HUES6 (cell line): ENCODE results near the gene JAM3.

Source experiments
- H3K27ac ChIP-seq: 2 replicates; pipeline ENCODE4 v1.7.0; 2013; ENCODE audit warnings: low read depth, mild to moderate bottlenecking, low read length, inconsistent platforms
- H3K27me3 ChIP-seq: 2 replicates; pipeline ENCODE4 v1.6.1; 2013; ENCODE audit warnings: low read length; ENCODE audit not compliant: control insufficient read depth, insufficient read depth
- H3K36me3 ChIP-seq: 2 replicates; pipeline ENCODE4 v1.6.1; 2013; ENCODE audit warnings: low read length; ENCODE audit not compliant: control insufficient read depth, insufficient read depth
- H3K4me1 ChIP-seq: 2 replicates; pipeline ENCODE4 v1.6.1; 2013; ENCODE audit warnings: low read length; ENCODE audit not compliant: control insufficient read depth, insufficient read depth
- H3K4me3 ChIP-seq: 2 replicates; pipeline ENCODE4 v1.5.1; 2013; ENCODE audit warnings: low read depth, low read length
- H3K9ac ChIP-seq: one replicate; pipeline ENCODE4 v1.6.1; 2013; ENCODE audit warnings: mild to moderate bottlenecking, low read length
- H3K9me3 ChIP-seq: 2 replicates; pipeline ENCODE4 v1.6.1; 2013; ENCODE audit warnings: low read depth, low read length; ENCODE audit not compliant: control insufficient read depth, insufficient read depth

JAM3 gene

DNA sequence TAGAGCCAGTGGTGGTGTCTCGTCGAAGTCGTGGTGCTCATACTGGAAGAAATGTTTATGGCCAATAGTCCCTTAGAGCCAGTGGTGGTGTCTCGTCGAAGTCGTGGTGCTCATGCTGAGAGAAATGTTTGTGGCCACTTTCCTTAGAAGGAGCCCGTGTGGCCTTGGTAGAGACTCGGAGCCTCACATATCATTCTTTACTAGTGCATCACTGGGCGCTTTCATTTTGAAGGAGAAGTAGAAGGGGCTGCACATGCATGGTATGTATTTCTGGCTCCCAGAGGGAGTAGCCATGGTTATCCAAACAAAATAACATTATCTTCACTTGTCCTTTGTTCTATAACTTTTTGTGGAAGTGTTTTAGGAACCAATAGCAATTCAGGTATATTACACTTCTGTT lies 69.5 kb downstream of the JAM3 start:
- H3K27ac ChIP-seq, result no peak overlapping the region
- H3K36me3 ChIP-seq, result peaks cover 29% of the 10 kb centered on the region
- peaks cover 26% of the 10 kb centered on the region for H3K9me3 ChIP-seq
- H3K27me3 ChIP-seq, result no peaks in the 10 kb centered on the region
- H3K9ac ChIP-seq, result no peak overlapping the region
- no peaks in the 10 kb centered on the region for H3K4me1 ChIP-seq
- no peak overlapping the region for H3K4me3 ChIP-seq

DNA sequence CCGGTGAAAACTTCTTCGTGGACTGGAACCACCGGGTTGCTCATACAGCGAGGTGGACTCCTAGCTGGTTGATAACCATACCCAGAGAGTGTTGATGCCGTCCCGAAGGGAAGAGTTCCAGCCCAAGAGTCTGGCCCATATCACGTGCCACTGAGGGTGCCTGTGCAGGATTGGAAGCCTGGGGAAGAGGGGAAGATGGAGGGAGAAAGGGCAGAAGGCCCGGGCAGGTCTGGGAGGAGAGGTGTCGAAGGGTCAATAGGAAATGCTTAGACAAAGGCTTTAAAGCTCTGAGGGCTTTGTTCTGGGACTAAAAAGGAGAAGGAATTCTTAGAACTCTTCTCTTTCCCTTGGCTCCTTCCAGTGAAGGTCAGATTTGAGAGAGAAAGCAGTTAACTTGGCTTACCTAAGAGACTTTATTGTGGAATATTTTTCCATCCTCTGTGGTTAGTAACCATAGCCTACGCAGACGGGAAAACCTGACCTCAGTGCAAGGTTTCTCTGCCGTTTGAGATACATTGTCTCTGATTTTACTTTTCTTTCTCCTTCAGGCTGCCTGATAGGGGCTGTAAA lies 70.5 kb downstream of the JAM3 start:
- Histone ChIP-seq H3K36me3 (peaks cover 39% of the 10 kb centered on the region), H3K9ac (no peak overlapping the region), H3K4me3 (no peak overlapping the region), H3K9me3 (peaks cover 26% of the 10 kb centered on the region), H3K27ac (no peak overlapping the region), H3K27me3 (no peaks in the 10 kb centered on the region), H3K4me1 (no peaks in the 10 kb centered on the region)

- Histone ChIP-seq H3K27ac (no peak overlapping the region), H3K36me3 (peaks cover 44% of the 10 kb centered on the region), H3K9ac (no peak overlapping the region), H3K4me3 (no peak overlapping the region), H3K9me3 (peaks cover 26% of the 10 kb centered on the region), H3K4me1 (no peaks in the 10 kb centered on the region), H3K27me3 (no peaks in the 10 kb centered on the region)
These were observed 71.0 kb downstream of the JAM3 start for GRCh38 chr11:134139873-134140331.

DNA sequence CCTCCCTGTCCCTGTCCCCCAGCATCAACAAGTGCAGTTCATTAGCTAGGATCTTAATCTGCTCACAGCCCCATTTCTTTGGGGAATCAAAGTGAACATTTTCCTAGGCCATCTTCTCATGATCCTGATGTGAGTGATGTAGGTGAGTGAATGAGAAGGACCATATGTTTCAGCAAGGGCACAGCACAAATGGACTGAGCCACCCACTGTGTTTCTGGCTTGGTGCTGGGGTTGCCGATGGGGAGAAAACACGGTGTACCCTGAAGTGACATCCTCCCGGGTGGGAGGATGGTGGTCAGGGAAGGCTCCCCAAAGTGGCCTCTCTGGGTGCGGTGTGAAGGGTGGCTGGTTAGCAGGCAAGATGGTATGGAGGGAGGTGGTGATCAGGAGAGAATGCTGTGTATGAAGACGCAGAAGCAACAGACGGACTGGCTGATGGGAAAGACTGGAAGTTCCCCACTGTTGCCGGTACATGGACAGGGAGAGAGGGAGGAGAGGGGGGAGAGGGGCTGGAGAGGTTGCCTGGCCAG lies 72.2 kb downstream of the JAM3 start:
- Histone ChIP-seq H3K4me3 (no peak overlapping the region), H3K27me3 (no peaks in the 10 kb centered on the region), H3K9me3 (peaks cover 34% of the 10 kb centered on the region), H3K9ac (no peak overlapping the region), H3K4me1 (no peaks in the 10 kb centered on the region), H3K36me3 (peaks cover 55% of the 10 kb centered on the region), H3K27ac (no peak overlapping the region)

DNA sequence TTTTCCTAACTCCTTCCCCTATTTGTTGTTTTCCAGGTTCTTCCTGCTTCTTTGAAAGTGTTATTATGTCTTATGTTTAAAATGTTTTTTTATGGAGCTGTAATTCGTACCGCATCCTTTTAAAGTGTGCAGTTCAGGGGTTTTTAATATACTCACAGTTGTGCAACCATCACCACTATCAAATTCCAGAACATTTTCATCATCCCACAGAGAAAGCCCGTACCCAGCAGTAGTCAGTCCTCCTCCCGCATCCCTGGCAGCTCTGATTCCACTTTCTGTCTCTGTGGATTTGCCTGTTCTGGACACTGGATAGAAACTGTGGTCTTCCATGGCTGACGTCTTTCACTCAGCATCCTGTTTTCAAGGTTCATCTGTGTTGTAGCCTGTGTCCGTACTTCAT lies 73.7 kb downstream of the JAM3 start:
- no peak overlapping the region for H3K9ac ChIP-seq
- peaks cover 69% of the 10 kb centered on the region for H3K36me3 ChIP-seq
- H3K9me3 ChIP-seq, result peaks cover 39% of the 10 kb centered on the region
- no peak overlapping the region for H3K27ac ChIP-seq
- H3K4me1 ChIP-seq, result no peaks in the 10 kb centered on the region
- H3K27me3 ChIP-seq, result no peaks in the 10 kb centered on the region
- H3K4me3 ChIP-seq, result no peak overlapping the region

DNA sequence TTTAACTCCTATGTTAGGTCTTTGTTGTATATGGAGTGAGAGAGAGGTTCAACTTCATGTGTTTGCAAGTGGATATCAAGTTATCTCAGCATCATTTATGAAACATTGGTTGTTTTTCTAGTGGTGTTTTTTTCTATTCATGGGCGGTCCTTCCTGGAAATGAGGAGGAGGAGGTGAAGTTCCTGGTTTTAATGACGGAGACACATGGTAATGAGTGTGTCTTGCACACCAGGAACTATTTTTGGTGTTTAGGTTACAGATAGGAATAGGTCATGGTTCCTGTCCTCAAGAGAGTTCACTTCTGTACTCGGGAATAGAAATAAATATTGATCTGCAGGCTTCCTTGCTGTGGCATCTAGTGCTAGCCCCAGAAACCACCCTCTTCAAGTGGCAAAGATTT lies 74.9 kb downstream of the JAM3 start:
- Histone ChIP-seq H3K9ac (no peak overlapping the region), H3K9me3 (peaks cover 39% of the 10 kb centered on the region), H3K27me3 (no peaks in the 10 kb centered on the region), H3K4me1 (no peaks in the 10 kb centered on the region), H3K36me3 (peaks cover 82% of the 10 kb centered on the region), H3K4me3 (no peak overlapping the region), H3K27ac (no peak overlapping the region)

DNA sequence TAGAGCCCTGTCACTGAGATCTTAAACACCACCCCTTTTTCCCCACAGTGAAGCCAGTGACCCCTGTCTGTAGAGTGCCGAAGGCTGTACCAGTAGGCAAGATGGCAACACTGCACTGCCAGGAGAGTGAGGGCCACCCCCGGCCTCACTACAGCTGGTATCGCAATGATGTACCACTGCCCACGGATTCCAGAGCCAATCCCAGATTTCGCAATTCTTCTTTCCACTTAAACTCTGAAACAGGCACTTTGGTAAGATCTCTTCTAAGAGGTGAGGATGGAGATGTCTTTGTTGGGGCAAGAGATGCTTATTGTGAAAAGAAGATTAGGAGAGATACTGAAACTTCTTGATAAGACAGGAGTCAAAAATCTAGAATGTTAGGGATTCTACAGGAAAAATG lies 75.9 kb downstream of the JAM3 start:
- Histone ChIP-seq H3K36me3 (peaks cover 91% of the 10 kb centered on the region), H3K27me3 (no peaks in the 10 kb centered on the region), H3K9ac (no peak overlapping the region), H3K4me3 (no peak overlapping the region), H3K4me1 (no peaks in the 10 kb centered on the region), H3K9me3 (peaks cover 39% of the 10 kb centered on the region), H3K27ac (no peak overlapping the region)

- H3K9me3 ChIP-seq, result peaks cover 39% of the 10 kb centered on the region
- H3K27ac ChIP-seq, result no peak overlapping the region
- H3K9ac ChIP-seq, result no peak overlapping the region
- peaks cover 96% of the 10 kb centered on the region for H3K36me3 ChIP-seq
- no peaks in the 10 kb centered on the region for H3K27me3 ChIP-seq
- H3K4me3 ChIP-seq, result no peak overlapping the region
- no peaks in the 10 kb centered on the region for H3K4me1 ChIP-seq
These were observed 76.8 kb downstream of the JAM3 start for GRCh38 chr11:134145715-134146114.

DNA sequence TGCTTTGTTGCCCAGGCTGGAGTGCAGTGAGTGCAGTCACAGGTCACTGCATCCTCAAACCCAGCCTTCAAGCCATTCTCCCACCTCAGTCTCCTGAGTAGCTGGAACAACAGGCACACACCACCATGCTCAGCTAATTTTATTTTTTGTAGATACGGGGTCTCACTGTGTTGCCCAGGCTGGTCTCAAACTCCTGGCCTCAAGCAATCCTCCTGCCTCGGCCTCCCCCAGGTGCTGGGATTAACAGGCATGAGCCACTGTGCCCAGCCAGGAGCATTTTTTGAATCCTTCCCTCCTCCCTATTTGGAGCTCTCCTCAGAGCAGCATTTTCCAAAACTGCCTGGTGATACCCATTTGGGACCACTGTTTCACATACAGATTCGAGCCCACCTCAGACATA lies 77.7 kb downstream of the JAM3 start:
- H3K9ac ChIP-seq, result no peak overlapping the region
- no peaks in the 10 kb centered on the region for H3K27me3 ChIP-seq
- peaks cover 39% of the 10 kb centered on the region for H3K9me3 ChIP-seq
- no peak overlapping the region for H3K4me3 ChIP-seq
- H3K36me3 ChIP-seq, result peaks cover 97% of the 10 kb centered on the region
- H3K27ac ChIP-seq, result no peak overlapping the region
- no peaks in the 10 kb centered on the region for H3K4me1 ChIP-seq

- H3K9ac ChIP-seq, result no peak overlapping the region
- no peak overlapping the region for H3K27ac ChIP-seq
- H3K9me3 ChIP-seq, result peaks cover 16% of the 10 kb centered on the region
- no peaks in the 10 kb centered on the region for H3K4me1 ChIP-seq
- H3K27me3 ChIP-seq, result no peaks in the 10 kb centered on the region
- H3K36me3 ChIP-seq, result peaks cover 98% of the 10 kb centered on the region
- H3K4me3 ChIP-seq, result no peak overlapping the region
These were observed 80.5 kb downstream of the JAM3 start for GRCh38 chr11:134149371-134149770.

DNA sequence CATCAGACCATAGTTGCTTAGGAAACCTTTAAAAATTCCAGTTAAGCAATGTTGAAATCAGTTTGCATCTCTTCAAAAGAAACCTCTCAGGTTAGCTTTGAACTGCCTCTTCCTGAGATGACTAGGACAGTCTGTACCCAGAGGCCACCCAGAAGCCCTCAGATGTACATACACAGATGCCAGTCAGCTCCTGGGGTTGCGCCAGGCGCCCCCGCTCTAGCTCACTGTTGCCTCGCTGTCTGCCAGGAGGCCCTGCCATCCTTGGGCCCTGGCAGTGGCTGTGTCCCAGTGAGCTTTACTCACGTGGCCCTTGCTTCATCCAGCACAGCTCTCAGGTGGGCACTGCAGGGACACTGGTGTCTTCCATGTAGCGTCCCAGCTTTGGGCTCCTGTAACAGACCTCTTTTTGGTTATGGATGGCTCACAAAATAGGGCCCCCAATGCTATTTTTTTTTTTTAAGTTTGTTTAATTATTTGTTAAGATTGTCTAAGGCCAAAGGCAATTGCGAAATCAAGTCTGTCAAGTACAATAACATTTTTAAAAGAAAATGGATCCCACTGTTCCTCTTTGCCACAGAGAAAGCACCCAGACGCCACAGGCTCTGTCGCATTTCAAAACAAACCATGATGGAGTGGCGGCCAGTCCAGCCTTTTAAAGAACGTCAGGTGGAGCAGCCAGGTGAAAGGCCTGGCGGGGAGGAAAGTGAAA lies 81.5 kb downstream of the JAM3 start:
- peaks cover 98% of the 10 kb centered on the region for H3K36me3 ChIP-seq
- H3K4me1 ChIP-seq, result no peaks in the 10 kb centered on the region

More for the DNA sequence above, 81.5 kb downstream of the JAM3 start:
- no peak overlapping the region for H3K27ac ChIP-seq
- H3K27me3 ChIP-seq, result no peaks in the 10 kb centered on the region
- H3K9me3 ChIP-seq, result peaks cover 10% of the 10 kb centered on the region; the same call in 1 of the 2 replicates
- no peak overlapping the region for H3K9ac ChIP-seq
- no peak overlapping the region for H3K4me3 ChIP-seq
